Measurements from ENCODE around the gene VSTM4. TPM values are rescaled to one million over a fixed set of nuclear protein-coding genes. Genes with fewer than 3 reads are reported as not detected.

The VSTM4 gene
- total RNA-seq, 1 experiment from 2014 or later = 0.07 TPM

- ChIA-PET POLR2A (no interaction called here), CTCF (interaction anchor here (0.6 to 1.5 kb wide), 13 partner anchors 9 to 507 kb away, joined by 3 to 16 read pairs (median 4); no protein-coding TSS in a partner anchor), RAD21 (ENCODE audit: low non-redundant PET in 1 of 2, low total read pairs in 2 of 2, uncharacterized antibody in 2 of 2, unreplicated experiment in 2 of 2) (interaction anchor here in 1 of 2 experiments (0.7 to 1.0 kb wide), 2 partner anchors 188 to 507 kb away, joined by 3 to 7 read pairs; no protein-coding TSS in a partner anchor)
- no peaks in the 10 kb centered on the region for H3K36me3 ChIP-seq (ENCODE audit: control insufficient read depth in 1 of 2, insufficient read depth in 2 of 2, low read length in 2 of 2)
- peak; percentile 96 for ATAC-seq
- intact Hi-C loops (cut with micrococcal nuclease) = loop anchor here (1.0 to 5.0 kb wide), 4 partner anchors 183 to 502 kb away; no protein-coding TSS in a partner anchor
- H3K4me2 ChIP-seq (ENCODE audit: low read length) = 0 out of 2 replicates have a peak overlapping the region, but pooled peaks have one; percentile 4
- no peak overlapping the region for H3K9ac ChIP-seq (ENCODE audit: low read length)
- no peaks in the 10 kb centered on the region for H3K9me3 ChIP-seq (ENCODE audit: control insufficient read depth in 1 of 2, insufficient read depth in 1 of 2, low read depth in 1 of 2, low read length in 2 of 2)
- peak; percentile 48 for DNase-seq (ENCODE audit: low read depth, low spot score)
- no TSS peak for BruUV-seq (replicated peaks)
- no peaks in the 10 kb centered on the region for H3K9me2 ChIP-seq (ENCODE audit: insufficient read depth)
- no peaks in the 10 kb centered on the region for H4K20me1 ChIP-seq (ENCODE audit: insufficient read depth)
- H3K27me3 ChIP-seq (ENCODE audit: insufficient read depth, low read length) = peaks cover 24% of the 10 kb centered on the region; the same call in 1 of the 2 replicates
- no peak for TF ChIP-seq SIN3A (IDR thresholded peaks at IDR 0.05; ENCODE audit: low read depth)
- peak; percentile 65 for TF ChIP-seq RAD21 (IDR thresholded peaks at IDR 0.05; ENCODE audit: low read depth)
- no peak for TF ChIP-seq REST (IDR thresholded peaks at IDR 0.05; ENCODE audit: low read depth)
- no peak for TF ChIP-seq EZH2 (IDR thresholded peaks at IDR 0.05)
- peak; percentile 42 to 86 (median 78); a peak in 5 of 6 replicates for TF ChIP-seq CTCF (IDR thresholded peaks at IDR 0.05 in 2 of 3, conservative IDR thresholded peaks at IDR 0.05 in 1 of 3; ENCODE audit: borderline replicate concordance in 1 of 3, insufficient read depth in 1 of 3, low read depth in 2 of 3, low read length in 2 of 3)
- no peak overlapping the region for H2AFZ ChIP-seq (ENCODE audit: low read depth, low read length, poor library complexity, severe bottlenecking)
- no peaks in the 10 kb centered on the region for H3K79me2 ChIP-seq (ENCODE audit: insufficient read depth, low read length)
- no peak overlapping the region for H3K27ac ChIP-seq (ENCODE audit: low read depth, low read length)
- no peak overlapping the region for H3K4me3 ChIP-seq (replicated peaks in 1 of 2; ENCODE audit: low read depth in 1 of 2, low read length in 2 of 2)
- peaks cover 2 to 4% of the 10 kb centered on the region in 2 experiments; a peak in 1 of 4 replicates for H3K4me1 ChIP-seq (ENCODE audit: control insufficient read depth in 1 of 2, insufficient read depth in 2 of 2, low read length in 2 of 2)
Measured at GRCh38 chr10:49164559-49165188, 49.4 kb upstream of the VSTM4 start.
